ENCODE data around the gene IARS2. TPM values are rescaled to one million over a fixed set of nuclear protein-coding genes. Genes with fewer than 3 reads are reported as not detected.

The IARS2 gene
- total RNA-seq, 1 experiment from 2014 or later: 72.9 TPM

DNA sequence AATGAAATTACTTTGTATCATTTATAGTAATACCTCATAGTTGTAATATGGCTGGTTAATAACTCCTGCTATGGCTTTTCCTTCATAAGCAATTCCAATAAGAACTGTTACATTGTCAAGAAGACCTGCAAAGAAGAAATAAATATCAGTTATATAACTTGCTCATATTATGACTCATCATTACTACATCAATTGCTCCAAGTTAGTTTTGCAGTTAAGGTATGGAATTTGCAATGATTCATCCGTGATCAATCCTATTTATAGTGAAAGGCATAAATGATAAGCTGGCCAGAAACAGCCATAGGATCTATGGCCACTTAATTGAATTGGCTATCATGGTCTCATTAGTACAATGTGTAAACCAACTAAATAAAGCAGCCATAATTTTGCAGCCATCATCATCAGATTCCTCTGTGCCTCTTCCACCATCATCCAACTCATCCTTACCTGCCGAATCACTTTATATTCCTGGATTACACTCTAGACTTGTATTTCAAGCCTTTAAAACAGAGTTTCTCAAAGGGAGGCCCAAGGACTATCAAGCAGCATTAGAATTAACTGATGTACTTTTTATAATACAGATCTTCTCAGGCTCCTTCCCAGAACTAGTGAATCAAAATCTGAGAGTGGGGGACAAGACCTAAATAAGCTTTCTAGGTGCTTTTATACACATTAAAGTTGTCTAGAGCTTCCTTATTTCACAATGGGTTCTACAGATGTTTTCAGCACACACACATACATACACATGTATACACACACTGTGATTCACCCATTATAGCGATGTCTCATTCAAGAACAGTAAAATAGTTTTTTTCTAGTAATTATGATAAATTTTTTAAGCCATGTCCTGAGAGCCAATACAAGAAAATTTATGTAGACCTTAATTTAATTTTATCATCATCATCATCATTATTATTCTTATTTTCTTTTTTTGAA is 26.4 kb upstream of the IARS2 start:
- Histone ChIP-seq H3K4me1 (ENCODE audit: insufficient read depth, low read length) (no peaks in the 10 kb centered on the region), H3K14ac (ENCODE audit: insufficient read depth, low read length) (no peak overlapping the region), H3K9me3 (ENCODE audit: control insufficient read depth, low read depth, low read length) (no peaks in the 10 kb centered on the region), H3K23ac (ENCODE audit: insufficient read length, low read depth, low read length) (no peak overlapping the region), H3K27ac (ENCODE audit: insufficient read length, low read depth, low read length) (no peak overlapping the region), H3K79me1 (ENCODE audit: insufficient read depth, low read depth, low read length, poor library complexity, severe bottlenecking) (no peaks in the 10 kb centered on the region), H3K27me3 (ENCODE audit: insufficient read depth, low read length) (no peaks in the 10 kb centered on the region), H3K4me2 (ENCODE audit: insufficient read depth, insufficient read length, low read length) (no peak overlapping the region), H2BK120ac (ENCODE audit: low read depth, low read length, poor library complexity, severe bottlenecking) (no peak overlapping the region), H2BK15ac (ENCODE audit: low read depth, low read length) (no peak overlapping the region), H3K4ac (ENCODE audit: low read depth, low read length) (no peak overlapping the region), H2BK5ac (ENCODE audit: insufficient read length, low read length) (no peak overlapping the region), H3K18ac (ENCODE audit: insufficient read length, low read depth, low read length) (no peak overlapping the region), H3K79me2 (ENCODE audit: insufficient read depth, low read length) (no peaks in the 10 kb centered on the region), H4K91ac (ENCODE audit: insufficient read length, low read depth, low read length) (no peak overlapping the region), H2BK20ac (ENCODE audit: low read depth, low read length, poor library complexity, severe bottlenecking) (no peak overlapping the region), H3K9ac (ENCODE audit: extremely low read depth, insufficient read length, low read length) (no peak overlapping the region), H3K56ac (ENCODE audit: insufficient read length, low read depth, low read length) (no peak overlapping the region), H3K23me2 (ENCODE audit: insufficient read length, low read depth, low read length, poor library complexity, severe bottlenecking) (no peaks in the 10 kb centered on the region), H2BK12ac (ENCODE audit: insufficient read length, low read depth, low read length) (no peak overlapping the region), H2AK5ac (ENCODE audit: insufficient read length, low read length) (no peak overlapping the region), H2AFZ (ENCODE audit: low read length) (no peak overlapping the region), H4K20me1 (ENCODE audit: control insufficient read depth, insufficient read depth, insufficient read length) (no peaks in the 10 kb centered on the region), H3T11ph (ENCODE audit: low read length) (no peak overlapping the region), H4K5ac (ENCODE audit: insufficient read length, low read depth, low read length) (no peak overlapping the region), H4K8ac (replicated peaks; ENCODE audit: insufficient read length, low read depth, low read length) (no peak overlapping the region)
- WGBS (ENCODE audit: extremely low coverage, insufficient read length, low lambda C conversion rate): no CpG with 5 or more reads among the region's 3 CpGs
- DNase-seq: no peak
- no peak overlapping the region for H3K27ac Mint-ChIP-seq
- TF ChIP-seq CTCF (conservative IDR thresholded peaks at IDR 0.05): no peak
- no peaks in the 10 kb centered on the region for H3K4me1 Mint-ChIP-seq
- H3K27me3 Mint-ChIP-seq (ENCODE audit: low read depth): no peaks in the 10 kb centered on the region
- H3K36me3 Mint-ChIP-seq (ENCODE audit: insufficient read depth in 1 of 3, low read depth in 3 of 3): peaks cover 3 to 27% (median 17%) of the 10 kb centered on the region in 3 experiments; a peak in 6 of 7 replicates
- no peak overlapping the region for H3K4me3 Mint-ChIP-seq
- no peaks in the 10 kb centered on the region for H3K9me3 Mint-ChIP-seq
